ENCODE measurements around the gene MTCL1. TPM values are rescaled to one million over a fixed set of nuclear protein-coding genes. Genes with fewer than 3 reads are reported as not detected.

MTCL1 gene
- total RNA-seq, 1 donor from 2014 or later = 10.0 TPM

DNA sequence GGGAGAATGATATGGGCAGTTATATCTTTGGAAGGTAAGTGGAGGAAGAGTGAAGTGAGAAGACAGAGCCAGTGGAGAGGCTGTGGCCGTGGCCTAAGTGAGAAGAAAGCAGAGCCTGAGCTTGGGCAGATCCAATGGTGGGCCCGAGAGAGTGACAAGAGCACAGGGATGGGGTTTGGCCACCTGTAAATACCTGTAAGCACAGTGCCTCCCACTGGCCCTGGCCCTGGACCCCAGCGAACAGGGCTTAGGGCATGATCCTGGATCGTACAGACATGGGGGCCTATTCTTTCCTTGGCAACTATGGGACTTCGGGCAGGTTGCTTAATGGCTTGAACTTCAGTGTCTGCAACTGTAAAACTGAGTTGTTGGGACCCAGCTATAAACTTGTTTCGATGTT is 44.1 kb downstream of the MTCL1 start:
- no peaks in the 10 kb centered on the region for H3K27me3 ChIP-seq (ENCODE audit: control insufficient read depth, insufficient read depth, low read length)
- TF ChIP-seq, protein P1, sequence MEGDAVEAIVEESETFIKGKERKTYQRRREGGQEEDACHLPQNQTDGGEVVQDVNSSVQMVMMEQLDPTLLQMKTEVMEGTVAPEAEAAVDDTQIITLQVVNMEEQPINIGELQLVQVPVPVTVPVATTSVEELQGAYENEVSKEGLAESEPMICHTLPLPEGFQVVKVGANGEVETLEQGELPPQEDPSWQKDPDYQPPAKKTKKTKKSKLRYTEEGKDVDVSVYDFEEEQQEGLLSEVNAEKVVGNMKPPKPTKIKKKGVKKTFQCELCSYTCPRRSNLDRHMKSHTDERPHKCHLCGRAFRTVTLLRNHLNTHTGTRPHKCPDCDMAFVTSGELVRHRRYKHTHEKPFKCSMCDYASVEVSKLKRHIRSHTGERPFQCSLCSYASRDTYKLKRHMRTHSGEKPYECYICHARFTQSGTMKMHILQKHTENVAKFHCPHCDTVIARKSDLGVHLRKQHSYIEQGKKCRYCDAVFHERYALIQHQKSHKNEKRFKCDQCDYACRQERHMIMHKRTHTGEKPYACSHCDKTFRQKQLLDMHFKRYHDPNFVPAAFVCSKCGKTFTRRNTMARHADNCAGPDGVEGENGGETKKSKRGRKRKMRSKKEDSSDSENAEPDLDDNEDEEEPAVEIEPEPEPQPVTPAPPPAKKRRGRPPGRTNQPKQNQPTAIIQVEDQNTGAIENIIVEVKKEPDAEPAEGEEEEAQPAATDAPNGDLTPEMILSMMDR (IDR thresholded peaks at IDR 0.05; ENCODE audit: insufficient read depth, low read length, severe bottlenecking) = no peak
- no peak overlapping the region for H3K4me3 ChIP-seq (ENCODE audit: low read depth, low read length)
- FAIRE-seq = no peak
- peaks cover 1% of the 10 kb centered on the region for H3K36me3 ChIP-seq (ENCODE audit: control insufficient read depth, insufficient read depth, low read length)
- DNase-seq (ENCODE audit: low read depth) = no peak

DNA sequence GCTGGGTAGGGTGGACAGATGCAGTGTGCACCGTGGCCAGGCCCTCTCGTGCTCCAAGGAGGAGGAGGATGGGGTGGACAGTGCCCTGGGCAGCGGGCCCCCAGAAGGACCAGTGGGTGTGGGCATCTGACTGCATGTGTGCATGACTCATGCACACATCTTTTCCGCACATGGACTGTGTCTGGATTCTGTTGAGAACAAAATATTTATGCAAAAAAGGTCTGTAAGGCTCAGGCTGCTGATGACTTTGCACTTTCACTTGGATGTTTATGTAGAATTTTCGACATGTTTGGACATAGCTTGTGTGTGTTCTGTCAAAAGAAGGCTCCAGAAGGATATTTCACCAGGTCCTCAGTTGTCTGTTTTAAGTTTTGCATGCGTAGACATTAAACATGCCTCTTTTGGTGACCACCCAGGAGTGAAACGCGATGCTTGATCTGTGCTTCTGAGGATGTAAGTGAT is 45.6 kb downstream of the MTCL1 start:
- H3K36me3 ChIP-seq (ENCODE audit: control insufficient read depth, insufficient read depth, low read length) = peaks cover 1% of the 10 kb centered on the region
- no peak for FAIRE-seq
- TF ChIP-seq, protein P1 (IDR thresholded peaks at IDR 0.05; ENCODE audit: insufficient read depth, low read length, severe bottlenecking) = no peak
- no peak overlapping the region for H3K4me3 ChIP-seq (ENCODE audit: low read depth, low read length)
- no peaks in the 10 kb centered on the region for H3K27me3 ChIP-seq (ENCODE audit: control insufficient read depth, insufficient read depth, low read length)
- DNase-seq (ENCODE audit: low read depth) = peak; percentile 68

DNA sequence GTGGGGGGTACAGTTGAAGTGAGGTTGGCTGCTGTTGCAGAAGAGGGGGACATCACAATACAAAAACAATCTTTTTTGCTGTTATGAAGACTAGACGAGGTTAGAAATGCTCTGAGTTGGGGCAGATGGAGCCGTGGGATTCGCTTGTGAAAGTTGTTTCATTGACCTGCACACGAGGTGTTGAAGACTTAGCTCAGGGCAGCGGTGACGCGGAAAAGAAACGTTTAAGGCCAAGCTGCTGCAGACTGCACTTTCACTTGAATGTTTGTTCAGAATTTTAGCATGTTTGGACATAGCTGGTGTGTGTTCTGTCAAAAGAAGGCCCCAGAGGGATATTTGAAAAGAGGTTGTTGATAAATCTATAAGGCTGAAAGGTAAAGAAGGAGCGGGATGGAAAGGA is 46.3 kb downstream of the MTCL1 start:
- peaks cover 1% of the 10 kb centered on the region for H3K36me3 ChIP-seq (ENCODE audit: control insufficient read depth, insufficient read depth, low read length)
- DNase-seq (ENCODE audit: low read depth) (peak; percentile 31), FAIRE-seq (no peak)
- H3K27me3 ChIP-seq (ENCODE audit: control insufficient read depth, insufficient read depth, low read length) = no peaks in the 10 kb centered on the region
- no peak overlapping the region for H3K4me3 ChIP-seq (ENCODE audit: low read depth, low read length)
- TF ChIP-seq, protein P1 (IDR thresholded peaks at IDR 0.05; ENCODE audit: insufficient read depth, low read length, severe bottlenecking) = no peak

DNA sequence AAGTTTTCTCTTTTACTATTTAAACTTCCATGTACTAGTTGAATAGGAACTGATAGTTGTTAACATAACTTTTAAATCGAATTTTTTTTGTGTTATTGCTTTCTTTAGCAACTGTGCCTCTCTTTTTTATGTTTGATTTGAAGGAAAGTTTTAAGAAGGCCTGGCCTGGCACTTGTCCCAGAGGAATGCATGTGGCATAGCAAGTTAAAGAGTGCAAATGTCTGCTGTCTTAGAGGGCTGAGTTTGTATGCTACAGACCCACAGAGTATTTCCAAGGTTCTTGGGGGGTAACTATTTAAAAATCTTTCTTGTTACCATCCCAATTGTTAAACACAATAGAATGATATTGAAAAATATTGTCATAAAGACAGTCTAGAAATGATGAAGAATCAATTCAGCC is 47.0 kb downstream of the MTCL1 start:
- DNase-seq (ENCODE audit: low read depth) = no peak
- TF ChIP-seq, protein P1 (IDR thresholded peaks at IDR 0.05; ENCODE audit: insufficient read depth, low read length, severe bottlenecking) = no peak
- H3K4me3 ChIP-seq (ENCODE audit: low read depth, low read length) = no peak overlapping the region
- H3K27me3 ChIP-seq (ENCODE audit: control insufficient read depth, insufficient read depth, low read length) = no peaks in the 10 kb centered on the region
- no peak for FAIRE-seq
- H3K36me3 ChIP-seq (ENCODE audit: control insufficient read depth, insufficient read depth, low read length) = peaks cover 1% of the 10 kb centered on the region

DNA sequence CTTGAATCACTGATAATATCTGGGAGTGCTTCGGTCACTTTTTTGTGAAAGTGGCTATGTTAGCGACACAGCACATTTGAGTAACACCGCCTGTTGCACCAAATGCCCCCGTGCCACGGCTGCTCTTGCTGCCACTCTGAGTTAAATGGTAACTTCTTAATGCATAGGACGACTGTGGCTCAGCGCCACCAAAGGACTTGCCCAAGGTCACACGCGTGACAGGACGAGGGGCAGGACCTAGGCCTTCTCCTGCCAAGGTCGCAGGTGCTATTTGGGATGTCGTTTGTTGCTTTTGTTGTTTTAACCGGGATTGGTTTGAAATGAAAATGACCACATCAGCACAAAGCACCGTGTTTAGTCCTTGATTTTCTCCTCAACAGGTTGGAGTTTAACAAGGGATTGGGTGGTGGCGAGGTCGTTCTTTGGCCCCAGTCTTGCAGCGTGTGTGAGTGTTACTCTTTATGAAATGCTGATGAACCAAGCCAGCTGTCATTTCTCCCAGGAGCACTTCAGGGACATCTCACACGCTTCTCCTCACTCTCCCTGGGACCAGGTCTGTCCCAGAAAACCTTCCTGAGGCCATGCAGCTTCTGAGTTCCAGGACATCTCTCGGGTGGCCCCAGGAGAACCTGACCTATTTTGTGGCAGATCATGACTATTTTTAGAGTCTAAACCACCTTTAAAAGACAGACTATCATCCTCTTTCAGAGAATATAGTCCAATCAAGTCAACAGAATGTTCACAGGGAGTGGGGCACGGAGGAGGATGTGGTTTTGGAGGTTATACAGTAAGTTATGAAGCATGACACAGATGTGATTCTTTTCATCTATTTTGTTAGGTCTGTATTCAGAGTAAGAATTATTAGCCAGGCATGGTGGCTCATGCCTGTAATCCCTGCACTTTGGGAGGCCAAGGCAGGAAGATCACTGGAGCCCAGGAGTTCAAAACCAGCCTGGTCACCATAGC is 49.9 kb downstream of the MTCL1 start:
- peak; percentile 22 for DNase-seq (ENCODE audit: low read depth)
- TF ChIP-seq, protein P1 (IDR thresholded peaks at IDR 0.05; ENCODE audit: insufficient read depth, low read length, severe bottlenecking) = no peak
- FAIRE-seq = peak; percentile 47

More for the DNA sequence above, 49.9 kb downstream of the MTCL1 start:
- Histone ChIP-seq H3K27me3 (ENCODE audit: control insufficient read depth, insufficient read depth, low read length) (no peaks in the 10 kb centered on the region), H3K36me3 (ENCODE audit: control insufficient read depth, insufficient read depth, low read length) (no peaks in the 10 kb centered on the region), H3K4me3 (ENCODE audit: low read depth, low read length) (no peak overlapping the region)

Measured in bronchial epithelial cell (primary cell).